ENCODE data around the gene TFPI.

TFPI gene

DNA sequence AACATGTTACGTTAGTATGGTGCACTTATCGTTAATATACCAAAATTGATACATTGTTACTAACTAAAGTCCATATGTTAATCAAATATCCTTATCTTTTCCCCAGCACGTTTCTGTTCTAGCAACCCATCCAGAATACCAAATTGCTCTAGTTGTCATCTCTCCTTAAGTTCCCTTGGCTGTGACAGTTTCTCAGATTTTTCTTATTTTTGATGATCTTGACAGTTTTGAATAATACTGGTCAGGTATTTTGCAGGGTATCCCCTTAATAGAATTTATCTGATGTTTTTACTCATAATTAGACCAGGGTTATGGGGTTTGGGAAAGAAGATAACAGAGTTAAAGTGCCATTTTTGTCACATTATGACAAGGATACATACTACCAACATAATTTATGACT, 47.8 kb downstream of the TFPI start:
- no peak for DNase-seq (ENCODE audit: low read depth in 2 of 2, low spot score in 1 of 2)

DNA sequence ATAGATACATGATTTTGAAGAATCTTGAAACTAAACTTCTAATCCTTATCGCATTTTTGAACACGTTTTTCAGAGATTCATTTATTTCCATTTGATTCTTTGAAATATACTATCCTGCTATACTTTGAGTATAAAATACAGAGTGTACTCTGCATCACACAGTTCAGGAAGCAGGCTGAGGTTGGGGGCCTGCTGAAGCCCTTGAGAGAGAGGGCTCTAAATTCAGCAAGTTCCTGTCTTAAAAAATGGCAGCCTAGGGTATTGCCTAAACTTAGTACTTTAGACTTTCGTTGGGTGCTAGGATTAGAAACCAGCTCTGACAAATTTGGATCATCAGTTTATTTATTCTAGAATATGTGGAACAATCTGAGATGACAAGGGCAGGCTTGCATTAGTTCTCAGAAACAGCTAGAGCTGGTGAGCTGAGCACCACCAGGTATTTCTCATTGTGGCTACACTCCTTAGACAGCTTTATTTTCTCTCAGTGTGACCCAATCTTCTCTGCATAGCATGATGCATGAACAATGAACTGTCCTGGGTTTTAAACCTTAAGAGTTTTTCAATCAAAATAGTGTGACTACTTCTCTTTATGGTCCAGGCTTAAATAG, 49.1 kb downstream of the TFPI start:
- no peak for DNase-seq (ENCODE audit: low read depth in 2 of 2, low spot score in 1 of 2)

DNA sequence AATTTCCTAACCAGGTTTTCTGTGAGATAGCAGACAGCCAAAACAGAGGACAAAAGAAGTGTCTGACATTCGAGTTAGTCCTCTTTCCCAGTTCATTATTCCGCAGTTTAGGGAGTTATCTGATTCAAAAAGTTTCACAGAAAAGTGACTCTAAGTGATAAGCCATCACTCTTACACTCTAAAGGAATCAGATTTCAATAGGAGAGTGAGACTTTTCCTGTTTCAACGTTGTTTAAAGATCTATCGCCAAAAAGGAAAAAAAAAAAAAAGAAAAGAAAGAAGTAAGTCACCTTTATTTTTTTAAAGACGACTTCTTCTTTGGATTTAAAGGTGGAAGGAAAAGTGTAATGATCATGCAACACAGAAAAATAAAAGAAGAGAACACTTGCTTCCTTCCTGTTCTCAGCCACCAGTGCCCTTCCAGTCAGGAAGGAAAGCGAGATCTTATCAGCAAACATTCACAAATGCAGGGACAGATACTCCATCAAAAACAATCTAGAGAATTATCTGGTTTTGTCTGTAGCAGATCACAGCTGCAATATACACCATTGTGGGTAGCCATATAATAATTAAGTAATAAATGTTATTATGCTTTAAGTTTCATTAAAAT, 49.8 kb downstream of the TFPI start:
- DNase-seq (ENCODE audit: low read depth in 2 of 2, low spot score in 1 of 2): no peak

DNA sequence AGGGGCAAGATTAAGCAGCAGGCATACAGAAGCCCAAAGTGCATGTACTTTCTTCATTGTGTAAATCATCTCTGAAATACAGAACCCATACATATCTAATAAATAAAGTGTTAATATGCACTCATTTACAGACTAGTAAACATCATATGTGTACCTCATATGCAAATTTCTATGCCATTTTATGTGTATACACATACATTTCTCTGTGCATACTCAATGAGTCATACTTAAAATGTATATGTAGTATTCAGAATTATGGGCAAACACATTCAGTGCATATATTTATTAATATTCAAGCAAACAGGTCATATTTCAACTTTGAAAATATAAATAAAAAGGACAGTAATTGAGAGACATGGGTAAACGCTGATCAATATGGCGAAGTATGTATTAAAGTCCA, 50.5 kb downstream of the TFPI start:
- DNase-seq (ENCODE audit: low read depth in 2 of 2, low spot score in 1 of 2): no peak

DNA sequence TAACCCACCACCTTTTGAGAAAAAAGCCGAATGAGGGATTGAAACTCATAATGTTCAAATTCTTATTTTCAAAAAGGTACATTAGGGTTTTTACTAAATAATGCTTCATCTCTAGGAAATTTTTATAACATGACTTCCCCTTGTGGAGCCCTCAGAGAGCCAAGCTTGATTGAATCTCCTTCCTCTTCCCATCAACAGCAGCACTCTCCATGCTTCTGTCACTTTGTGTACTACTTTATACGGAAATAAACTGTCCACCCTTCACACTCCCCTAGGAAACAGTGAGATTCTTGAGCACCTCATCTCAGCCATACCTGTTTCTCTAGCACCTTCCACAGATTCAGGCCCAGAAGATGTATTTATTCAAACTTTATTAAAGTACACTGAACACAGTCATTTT, 51.8 kb downstream of the TFPI start:
- no peak for DNase-seq (ENCODE audit: low read depth in 2 of 2, low spot score in 1 of 2)

DNA sequence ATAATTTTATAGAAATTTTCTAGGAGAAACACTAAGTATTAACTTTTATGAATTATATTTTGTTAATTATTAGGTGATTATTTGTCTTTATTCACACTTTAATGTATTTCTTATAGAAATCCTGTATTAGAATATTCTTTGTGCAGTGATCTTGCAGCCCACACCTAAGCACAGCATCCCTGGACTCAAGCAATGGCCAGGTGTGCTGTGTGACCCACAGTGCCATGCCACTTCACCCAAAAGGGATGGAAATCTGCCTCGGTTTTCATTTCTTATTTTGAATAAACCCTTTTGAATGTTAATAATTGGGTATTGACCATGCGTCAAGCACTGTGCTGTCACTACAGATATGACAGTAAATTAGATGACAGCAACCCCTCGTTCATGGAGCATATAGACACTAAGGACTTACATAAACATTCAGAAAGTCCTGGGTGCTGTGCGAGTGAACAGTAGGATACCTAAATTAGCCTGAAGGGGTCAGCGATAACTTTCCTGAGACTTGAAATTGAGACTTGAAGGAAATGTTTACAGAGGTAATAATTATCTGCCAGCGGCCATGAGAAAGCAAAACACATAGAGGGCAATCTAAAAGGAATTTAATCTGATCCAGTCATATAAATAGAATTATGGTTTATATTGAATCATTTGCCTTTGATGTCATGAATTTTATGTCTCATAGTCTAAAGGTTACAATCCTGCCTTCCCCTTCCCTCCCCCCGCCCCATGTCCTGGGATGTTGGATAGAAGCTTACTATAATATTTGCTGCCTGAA, 53.5 kb downstream of the TFPI start:
- DNase-seq (ENCODE audit: low read depth in 2 of 2, low spot score in 1 of 2): no peak

DNA sequence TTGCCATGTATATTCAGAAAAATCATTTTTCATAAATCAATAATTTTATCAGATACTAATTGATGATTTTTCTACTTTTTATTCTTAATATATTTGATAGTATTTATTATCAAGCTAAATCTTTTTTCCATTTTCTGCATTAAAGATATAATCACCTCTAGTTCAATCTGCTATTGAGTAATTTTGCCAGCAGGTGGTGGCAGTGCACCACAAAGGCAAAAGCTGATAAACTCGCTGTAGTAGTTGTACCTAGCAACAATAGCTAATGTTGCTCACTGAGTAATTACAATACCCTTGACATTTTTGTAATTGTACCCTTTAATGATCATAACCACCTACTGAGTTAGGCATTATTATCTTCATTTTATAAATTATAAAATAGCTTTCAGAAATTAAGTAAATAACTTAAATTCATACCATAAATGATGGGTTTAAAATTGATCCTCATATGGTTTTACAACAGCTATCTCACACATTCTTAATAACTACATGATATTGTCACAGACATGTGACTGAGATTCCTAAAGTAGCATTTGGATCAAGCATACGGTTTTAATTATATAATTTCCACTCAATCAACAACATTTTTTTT, 54.2 kb downstream of the TFPI start:
- DNase-seq (ENCODE audit: low read depth in 2 of 2, low spot score in 1 of 2): no peak

DNA sequence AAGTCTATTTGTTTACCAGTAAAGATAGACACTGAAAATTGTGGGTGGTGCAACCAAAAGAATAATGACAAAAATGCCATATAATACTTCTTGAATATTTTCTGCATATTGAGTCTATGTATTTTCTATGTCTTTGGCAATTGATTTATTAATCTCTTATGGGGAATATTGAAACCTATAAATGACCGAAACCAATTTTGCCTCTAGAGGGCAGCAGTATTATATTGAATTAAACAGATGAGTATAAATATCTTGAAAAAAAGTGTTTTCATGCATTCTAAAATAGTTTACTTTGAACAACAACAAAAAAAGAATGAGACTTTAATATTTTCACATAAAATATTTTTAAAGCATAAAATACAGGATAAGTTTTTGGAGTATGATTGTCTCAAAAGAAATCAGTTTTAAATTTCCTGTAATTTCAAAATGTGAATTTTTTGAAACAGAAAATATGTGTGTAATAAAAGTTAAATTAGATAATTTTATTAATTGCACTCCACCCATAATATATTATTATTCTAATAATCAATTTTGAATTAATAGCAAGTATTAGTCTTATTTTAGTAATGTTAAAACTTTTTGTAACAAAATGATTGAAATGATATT, 56.3 kb downstream of the TFPI start:
- DNase-seq (ENCODE audit: low read depth in 2 of 2, low spot score in 1 of 2): no peak

DNA sequence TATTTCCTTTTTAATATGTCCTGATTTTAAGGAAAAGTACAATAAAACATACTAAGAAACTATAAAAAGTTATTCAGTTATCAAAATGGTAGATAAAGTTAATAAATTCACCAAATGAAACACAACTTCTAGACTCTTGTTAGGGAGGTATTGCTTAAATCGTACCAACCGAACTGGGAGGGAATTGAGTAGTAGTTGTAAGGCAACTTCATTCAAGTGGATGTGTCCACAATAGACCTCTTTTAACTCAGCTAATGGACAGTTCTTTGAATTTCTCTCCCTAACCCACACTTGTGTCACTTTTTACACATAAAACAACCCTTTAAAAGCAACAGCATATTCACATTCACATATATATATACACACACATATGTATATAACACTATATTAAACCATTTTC, 57.1 kb downstream of the TFPI start:
- DNase-seq (ENCODE audit: low read depth in 2 of 2, low spot score in 1 of 2): no peak

DNA sequence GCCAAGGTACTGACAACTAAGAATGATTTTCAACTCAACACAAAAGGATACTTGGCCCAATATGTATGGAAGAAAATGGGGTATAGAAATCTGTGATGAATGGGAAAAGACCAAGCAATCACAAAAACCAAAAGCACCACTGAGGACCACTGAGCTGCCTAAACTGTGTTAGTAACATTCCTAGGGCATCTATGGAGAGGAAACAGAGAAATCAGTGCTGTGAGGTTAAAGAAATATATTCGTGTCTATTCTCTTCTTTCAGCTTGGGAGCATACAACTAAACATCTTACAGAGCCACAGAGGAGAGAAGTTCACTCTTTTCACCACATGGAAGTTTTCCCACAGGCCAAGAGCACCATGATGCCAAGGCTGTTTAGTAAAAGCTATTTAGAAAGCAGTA, 58.9 kb downstream of the TFPI start:
- no peak for DNase-seq (ENCODE audit: low read depth in 2 of 2, low spot score in 1 of 2)

DNA sequence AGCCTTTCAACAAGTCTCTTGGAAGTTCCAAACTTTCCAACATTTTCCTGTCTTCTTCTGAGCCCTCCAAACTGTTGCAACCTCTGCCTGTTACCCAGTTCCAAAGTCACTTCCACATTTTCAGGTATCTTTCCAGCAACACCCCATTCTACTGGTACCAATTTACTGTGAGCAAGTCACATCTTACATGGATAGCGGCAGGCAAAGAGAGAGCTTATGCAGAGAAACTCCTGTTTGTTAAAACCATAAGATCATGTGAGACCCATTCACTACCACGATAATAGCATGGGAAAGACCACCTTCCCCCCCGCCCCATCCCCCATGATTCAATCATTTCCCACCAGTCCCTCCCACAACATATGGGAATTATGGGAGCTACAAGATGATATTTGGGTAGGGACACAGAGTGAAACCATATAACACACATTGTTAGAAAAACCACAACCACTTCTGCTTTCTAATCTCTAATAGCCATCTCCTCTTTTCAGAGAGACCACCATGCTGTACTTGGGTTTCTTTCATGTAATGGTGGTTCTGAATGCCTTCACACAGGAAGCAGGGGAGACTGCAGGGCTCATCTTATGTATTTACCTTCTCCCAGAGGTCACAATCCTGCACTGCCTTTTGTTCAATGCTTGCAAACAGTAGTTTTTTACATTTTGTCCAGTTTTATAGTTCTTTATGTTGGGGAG, 60.2 kb downstream of the TFPI start:
- DNase-seq (ENCODE audit: low read depth in 2 of 2, low spot score in 1 of 2): no peak

DNA sequence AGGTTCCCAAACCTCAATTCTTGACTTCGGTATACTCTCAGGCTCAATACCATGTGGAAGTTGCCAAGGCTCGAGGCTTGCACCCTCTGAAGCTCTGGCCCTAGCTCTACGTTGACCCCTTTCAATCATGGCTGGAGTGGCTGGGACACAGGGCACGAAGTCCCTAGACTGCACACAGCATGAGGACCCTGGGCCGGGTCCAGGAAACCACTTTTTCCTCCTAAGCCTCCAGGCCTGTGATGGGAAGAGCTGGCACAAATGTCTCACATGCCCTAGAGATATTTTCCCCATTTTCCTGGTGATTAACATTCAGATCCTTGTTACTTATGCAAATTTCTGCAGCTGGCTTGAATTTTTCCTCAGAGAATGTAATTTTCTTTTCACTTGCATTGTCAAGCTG, 61.1 kb downstream of the TFPI start:
- no peak for DNase-seq (ENCODE audit: low read depth in 2 of 2, low spot score in 1 of 2)

DNA sequence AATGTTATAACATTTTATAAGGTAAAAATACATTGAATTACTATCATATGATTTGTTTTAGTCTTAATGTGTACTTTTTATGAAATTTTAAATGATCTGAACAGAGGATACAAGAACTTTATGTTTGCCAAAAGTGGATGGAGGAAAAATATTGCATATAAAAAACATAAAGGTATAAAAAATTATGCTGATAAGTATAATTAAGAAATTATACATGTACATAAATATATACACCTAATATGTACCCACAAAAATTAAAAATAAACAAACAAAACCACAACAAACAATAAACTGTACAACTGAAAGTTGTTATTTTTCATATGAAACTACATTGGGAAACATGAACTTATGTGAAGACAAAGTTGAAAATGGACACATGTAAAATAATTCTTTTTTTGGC, 68.0 kb downstream of the TFPI start:
- DNase-seq (ENCODE audit: low read depth in 2 of 2, low spot score in 1 of 2): no peak

DNA sequence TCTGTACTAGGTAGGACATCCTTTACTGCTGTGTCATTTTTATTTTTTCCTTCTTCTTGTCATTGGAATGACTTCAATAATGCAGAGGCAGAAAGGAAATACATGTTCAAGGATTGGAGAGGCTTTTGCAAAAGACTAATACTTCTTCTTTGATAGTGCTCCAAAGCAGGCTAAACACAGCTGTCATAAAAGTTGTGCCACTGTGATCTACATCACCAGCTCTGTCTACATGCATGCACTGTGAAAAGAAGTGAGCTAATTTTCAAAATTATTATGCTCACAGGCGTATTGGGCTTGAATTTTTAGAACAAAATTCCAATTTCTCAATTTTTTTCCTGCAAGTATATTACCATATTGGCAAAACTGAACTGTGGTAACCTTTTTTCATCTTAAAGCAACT, 68.7 kb downstream of the TFPI start:
- DNase-seq (ENCODE audit: low read depth in 2 of 2, low spot score in 1 of 2): no peak

DNA sequence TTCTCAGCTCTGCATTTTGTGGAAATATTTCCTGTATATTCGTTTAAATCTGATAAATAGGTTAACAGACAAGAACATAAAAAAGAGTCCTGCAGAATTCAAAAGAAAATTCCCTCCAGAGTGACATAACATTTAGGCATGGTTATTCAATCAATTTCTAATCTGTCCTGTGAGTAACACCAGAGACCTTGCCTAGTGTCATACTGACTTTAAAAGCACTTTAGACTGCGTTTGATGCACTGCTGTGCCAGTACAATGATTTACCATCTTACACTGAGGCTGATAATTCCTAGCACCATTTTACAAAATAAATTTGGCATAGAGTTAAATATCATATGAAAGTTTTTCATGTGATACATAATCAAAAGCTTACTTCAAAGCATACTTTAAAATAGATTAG, 70.7 kb downstream of the TFPI start:
- DNase-seq (ENCODE audit: low read depth in 2 of 2, low spot score in 1 of 2): no peak

DNA sequence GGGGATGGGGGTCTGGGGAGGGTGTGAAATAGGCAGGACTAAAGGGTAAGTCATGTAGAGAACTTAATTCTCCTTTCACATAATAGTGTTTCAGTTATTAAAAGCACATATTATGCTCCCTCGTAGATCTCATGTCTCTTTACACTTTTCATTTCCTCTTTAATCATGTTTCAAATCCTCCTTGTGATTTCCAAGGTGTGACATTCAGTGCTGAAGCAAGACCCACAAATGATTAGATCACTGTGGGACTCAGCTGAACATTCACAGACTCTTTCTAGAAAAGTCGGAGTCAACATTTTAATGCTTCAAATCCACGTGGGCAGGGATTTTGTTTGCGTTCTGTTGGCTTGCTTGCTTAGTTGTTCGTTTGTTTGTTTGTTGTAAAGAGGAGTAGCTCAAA, 71.4 kb downstream of the TFPI start:
- DNase-seq (ENCODE audit: low read depth in 2 of 2, low spot score in 1 of 2): no peak

DNA sequence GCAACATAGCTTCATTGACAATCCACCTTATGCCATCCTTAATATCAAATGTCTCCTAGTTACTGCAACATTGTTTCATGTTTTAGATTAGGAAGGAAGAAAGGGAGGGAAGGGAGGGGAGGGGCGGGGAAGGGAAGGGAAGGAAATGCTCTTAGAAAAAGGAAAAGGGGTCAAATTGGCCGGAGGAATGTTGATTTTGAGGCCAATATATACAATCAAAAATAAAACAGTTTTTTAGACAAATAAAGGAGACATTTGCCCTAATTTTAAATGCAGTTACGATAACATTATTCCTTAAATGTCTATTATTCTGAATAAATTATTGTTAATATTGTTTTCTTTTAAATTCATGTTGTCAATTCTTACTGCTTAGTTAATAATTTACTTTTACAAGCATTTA, 72.7 kb downstream of the TFPI start:
- DNase-seq (ENCODE audit: low read depth in 2 of 2, low spot score in 1 of 2): no peak

DNA sequence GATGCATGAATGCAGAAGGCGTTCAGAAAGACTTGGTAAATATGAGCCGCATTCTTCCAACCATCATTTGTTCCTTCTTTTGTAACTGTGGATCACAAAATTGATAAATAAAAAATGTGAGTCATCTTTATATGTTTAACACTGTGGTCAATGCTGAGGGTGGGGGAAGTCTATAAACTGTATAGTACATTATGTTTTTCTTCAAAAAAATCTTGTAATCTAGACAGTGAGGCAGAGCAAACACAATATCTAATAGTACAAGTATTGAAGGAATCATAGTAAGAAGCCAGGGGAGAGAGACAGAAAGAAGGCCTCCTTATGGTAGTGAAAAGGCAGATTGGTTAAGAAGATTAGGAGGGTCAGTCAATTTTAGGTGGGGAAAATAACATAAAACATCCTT, 75.5 kb downstream of the TFPI start:
- no peak for DNase-seq (ENCODE audit: low read depth in 2 of 2, low spot score in 1 of 2)

DNA sequence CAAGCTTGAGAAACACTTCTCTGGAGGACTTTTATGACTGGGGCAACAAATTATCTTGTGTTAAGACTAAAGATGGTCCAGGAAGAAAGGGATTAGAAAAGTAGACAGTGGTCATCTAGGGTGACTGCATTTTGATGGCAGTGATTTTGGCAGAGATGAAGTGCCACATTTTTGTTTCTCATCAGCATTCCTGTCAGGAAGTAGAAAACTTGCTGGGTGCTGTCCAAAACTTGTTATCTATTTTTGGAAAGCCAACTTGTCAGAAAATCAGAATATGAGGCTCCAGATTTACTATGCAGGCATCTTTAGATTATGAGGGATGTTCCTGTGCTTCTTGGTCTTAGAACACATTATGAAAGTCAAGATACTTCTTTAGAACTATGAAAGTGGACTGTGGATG, 77.2 kb downstream of the TFPI start:
- no peak for DNase-seq (ENCODE audit: low read depth in 2 of 2, low spot score in 1 of 2)

DNA sequence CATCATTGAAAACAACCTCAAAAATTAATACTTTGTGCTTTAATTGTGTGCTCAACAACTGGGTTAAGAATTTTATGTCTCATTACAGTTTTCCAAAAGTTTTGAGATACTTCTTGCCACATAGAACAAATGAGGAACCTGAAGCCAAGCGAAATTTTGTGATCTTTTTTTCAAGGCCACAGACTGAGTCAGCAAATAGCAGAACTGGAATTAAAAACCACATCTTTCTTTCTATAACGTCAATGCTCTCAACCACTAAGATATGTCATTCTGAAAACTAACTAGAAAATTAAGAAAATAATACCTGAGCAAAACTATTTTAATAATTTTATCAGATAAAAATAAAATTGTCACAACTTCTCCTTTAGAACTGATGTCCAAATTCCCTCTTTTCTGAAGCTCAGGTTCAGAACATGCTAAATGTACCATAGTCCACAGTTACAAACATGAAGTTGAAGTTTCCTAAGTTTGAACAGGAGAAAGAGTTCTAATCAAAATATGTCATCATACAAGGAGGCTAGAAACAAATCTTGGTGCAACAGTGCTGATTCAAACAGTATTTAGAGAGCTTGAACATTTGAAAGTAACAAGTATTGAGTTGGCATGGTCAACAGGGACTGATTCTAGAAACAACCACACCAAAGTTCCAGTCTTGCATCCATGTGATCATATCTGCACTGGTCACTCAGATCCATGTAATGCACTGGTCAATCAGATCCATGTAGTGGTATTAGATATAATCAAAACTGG, 78.6 kb downstream of the TFPI start:
- DNase-seq (ENCODE audit: low read depth in 2 of 2, low spot score in 1 of 2): no peak

DNA sequence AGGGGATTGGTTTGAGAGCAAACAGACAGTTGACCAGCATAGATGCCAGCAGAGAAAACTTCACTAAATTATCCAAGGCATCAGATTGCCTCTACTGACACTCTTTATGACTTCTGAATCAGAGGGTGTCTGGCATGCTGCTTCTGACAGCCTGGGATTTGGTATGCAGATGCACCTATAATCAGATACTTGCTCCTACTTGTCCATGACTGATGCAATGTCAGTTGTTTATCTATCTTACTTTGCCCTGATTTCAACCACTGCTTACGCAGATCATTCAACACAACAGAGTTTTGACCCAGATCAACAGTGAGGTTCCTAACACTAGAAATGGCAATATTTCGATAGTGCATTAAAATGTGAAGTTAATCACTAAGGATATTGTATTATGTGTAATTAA, 83.5 kb downstream of the TFPI start:
- no peak for DNase-seq (ENCODE audit: low read depth in 2 of 2, low spot score in 1 of 2)
